Fibroblast of lung (primary cell): Measurements from ENCODE around the gene ARHGAP6. TPM values are rescaled to one million over a fixed set of nuclear protein-coding genes. Genes with fewer than 3 reads are reported as not detected.
A peak's percentile ranks its signal among the peaks of the same experiment; 100 is the strongest.

ENCODE experiments used
- DNase-seq, 2 donors: peaks; one replicate each; pipeline versions ENCODE4 v3.0.0 to v3.0.0-alpha.2; 2010; ENCODE audit warnings: low read depth in 2 of 2
- H2AFZ ChIP-seq: 2 replicates; pipeline ENCODE4 v1.5.1; 2012; ENCODE audit warnings: low read length, control low read depth, inconsistent platforms
- H3K27ac ChIP-seq: 2 replicates; pipeline ENCODE4 v1.5.1; 2011; ENCODE audit warnings: low read length, control low read depth; ENCODE audit not compliant: insufficient read depth
- H3K27me3 ChIP-seq: 2 replicates; pipeline ENCODE4 v1.5.1; 2011; ENCODE audit warnings: mild to moderate bottlenecking, low read length; ENCODE audit not compliant: control insufficient read depth, insufficient read depth
- H3K36me3 ChIP-seq: 2 replicates; pipeline ENCODE4 v1.5.1; 2011; ENCODE audit warnings: low read length; ENCODE audit not compliant: control insufficient read depth, insufficient read depth
- H3K4me1 ChIP-seq: 2 replicates; pipeline ENCODE4 v1.5.1; 2011; ENCODE audit warnings: low read length; ENCODE audit not compliant: control insufficient read depth, insufficient read depth; ENCODE audit errors: extremely low read depth
- H3K4me2 ChIP-seq: 2 replicates; pipeline ENCODE4 v1.5.1; 2011; ENCODE audit warnings: low read length, control low read depth; ENCODE audit not compliant: insufficient read depth; ENCODE audit errors: extremely low read depth
- H3K4me3 ChIP-seq, 4 experiments: fragments of 200-600 bp in 1 of 4; sonication (generic) in 1 of 4; replicated peaks in 1 of 4; 2 replicates each; pipeline ENCODE4 v1.5.1; 2011 to 2016; ENCODE audit warnings: low read length in 4 of 4, low read depth in 3 of 4, mild to moderate bottlenecking in 3 of 4, control low read depth in 2 of 4, inconsistent platforms in 1 of 4, mixed read lengths in 1 of 4; ENCODE audit not compliant: insufficient read depth in 1 of 4; ENCODE audit errors: control extremely low read depth in 1 of 4
- H3K79me2 ChIP-seq: 2 replicates; pipeline ENCODE4 v1.5.1; 2012; ENCODE audit warnings: mild to moderate bottlenecking, low read length, inconsistent platforms; ENCODE audit not compliant: control insufficient read depth, insufficient read depth
- H3K9ac ChIP-seq: 2 replicates; pipeline ENCODE4 v1.5.1; 2011; ENCODE audit warnings: mild to moderate bottlenecking, low read length, control low read depth; ENCODE audit not compliant: insufficient read depth
- H3K9me3 ChIP-seq: 2 replicates; pipeline ENCODE4 v1.5.1; 2012; ENCODE audit warnings: low read depth, low read length; ENCODE audit not compliant: control insufficient read depth, insufficient read depth
- H4K20me1 ChIP-seq: 2 replicates; pipeline ENCODE4 v1.5.1; 2011; ENCODE audit warnings: low read length; ENCODE audit not compliant: control insufficient read depth, insufficient read depth; ENCODE audit errors: extremely low read depth
- CTCF ChIP-seq, 2 donors: IDR thresholded peaks in 1 of 2; conservative IDR thresholded peaks in 1 of 2; 1 replicate in 1 of 2; 2 replicates in 1 of 2; pipeline ENCODE4 v1.5.1; 2011 to 2012; ENCODE audit warnings: low read length in 2 of 2, control low read depth in 1 of 2, inconsistent platforms in 1 of 2, low read depth in 1 of 2, mild to moderate bottlenecking in 1 of 2
- EZH2 ChIP-seq: IDR thresholded peaks from 2 replicates; pipeline ENCODE4 v1.5.1; 2012; ENCODE audit warnings: low read length, control low read depth, mild to moderate bottlenecking; ENCODE audit errors: missing control alignments
- polyA plus RNA-seq, 2 donors: library from polyadenylated mRNA; depleted of rRNA in 1 of 2; stranded (reverse) in 1 of 2; unstranded in 1 of 2; fragments of >200 nt; gene quantifications; 2 replicates each; pipeline ENCODE4 v1.2.1, GENCODE V29; 2011 to 2012; ENCODE audit warnings: missing spikeins in 1 of 2
- total RNA-seq: library from RNA; depleted of rRNA; stranded (reverse); fragments of >200 nt; gene quantifications from 2 replicates; pipeline ENCODE4 v1.2.1, GENCODE V29; 2014

The ARHGAP6 gene
- total and polyA plus RNA-seq, 2 donors (not counting 1 experiment from before 2014, with no cell fraction given): 5.9 to 11.7 TPM

- no peak overlapping the region for H3K9ac ChIP-seq
These were observed 323.0 kb downstream of the ARHGAP6 start for GRCh38 chrX:11342673-11343072.

GRCh38 chrX:11341274-11342201 lies 324.2 kb downstream of the ARHGAP6 start:
- no peaks in the 10 kb centered on the region for H4K20me1 ChIP-seq
- H3K9ac ChIP-seq: no peak overlapping the region
- H3K4me1 ChIP-seq: no peaks in the 10 kb centered on the region

More at GRCh38 chrX:11342673-11343072, 323.0 kb downstream of the ARHGAP6 start:
- Histone ChIP-seq H2AFZ (no peak overlapping the region), H3K4me1 (no peaks in the 10 kb centered on the region), H3K27me3 (no peaks in the 10 kb centered on the region), H3K4me3 (no peak overlapping the region), H3K4me2 (no peak overlapping the region), H3K27ac (peak overlapping the region; percentile 77), H3K9me3 (no peaks in the 10 kb centered on the region), H4K20me1 (no peaks in the 10 kb centered on the region), H3K36me3 (no peaks in the 10 kb centered on the region), H3K79me2 (no peaks in the 10 kb centered on the region)
- no peak for DNase-seq
- no peak for TF ChIP-seq EZH2
- no peak for TF ChIP-seq CTCF (conservative IDR thresholded peaks at IDR 0.05 in 1 of 2, IDR thresholded peaks at IDR 0.05 in 1 of 2; ENCODE audit: low read depth in 1 of 2, low read length in 2 of 2)

More at GRCh38 chrX:11341274-11342201, 324.2 kb downstream of the ARHGAP6 start:
- no peaks in the 10 kb centered on the region for H3K79me2 ChIP-seq
- DNase-seq: peak; percentile 83 to 91
- peak overlapping the region; percentile 77 for H3K27ac ChIP-seq
- H3K36me3 ChIP-seq: no peaks in the 10 kb centered on the region
- no peak overlapping the region for H3K4me3 ChIP-seq
- no peak overlapping the region for H2AFZ ChIP-seq
- no peaks in the 10 kb centered on the region for H3K9me3 ChIP-seq
- H3K27me3 ChIP-seq: no peaks in the 10 kb centered on the region
- H3K4me2 ChIP-seq: peak overlapping the region; percentile 15
- TF ChIP-seq CTCF (conservative IDR thresholded peaks at IDR 0.05 in 1 of 2, IDR thresholded peaks at IDR 0.05 in 1 of 2; ENCODE audit: low read depth in 1 of 2, low read length in 2 of 2): no peak
- TF ChIP-seq EZH2: no peak
